GM18498 (cell line): ENCODE measurements around the gene PGAP1.
A peak's percentile ranks its signal among the peaks of the same experiment; 100 is the strongest.

Source experiments
- ATAC-seq: cut with Tn5 transposase; IDR thresholded peaks from one replicate; pipeline ENCODE4 v1.9.1; 2021; ENCODE audit warnings: mild to moderate bottlenecking, moderate library complexity; ENCODE audit not compliant: unreplicated experiment

The PGAP1 gene

GRCh38 chr2:196926562-196927375, at the start of gene PGAP1:
PGAP1 (minus strand) TSS chr2:196926707; CDS start chr2:196926616, 91 bp downstream.
- ATAC-seq = peak; percentile 90

GRCh38 chr2:196974970-196975369, 48.5 kb upstream of the PGAP1 start:
- ATAC-seq = no peak

GRCh38 chr2:196971574-196972279, 45.2 kb upstream of the PGAP1 start:
- ATAC-seq = no peak

GRCh38 chr2:196970099-196970498, 43.6 kb upstream of the PGAP1 start:
- no peak for ATAC-seq

GRCh38 chr2:196968516-196968915, 42.0 kb upstream of the PGAP1 start:
- no peak for ATAC-seq

GRCh38 chr2:196967775-196968174, 41.3 kb upstream of the PGAP1 start:
- ATAC-seq = no peak

GRCh38 chr2:196967116-196967515, 40.6 kb upstream of the PGAP1 start:
- no peak for ATAC-seq

- ATAC-seq = no peak
Observed at GRCh38 chr2:196966061-196966460, 39.6 kb upstream of the PGAP1 start.

GRCh38 chr2:196965651-196966050, 39.1 kb upstream of the PGAP1 start:
- no peak for ATAC-seq

- ATAC-seq = no peak
Observed at GRCh38 chr2:196963961-196964360, 37.5 kb upstream of the PGAP1 start.

GRCh38 chr2:196963043-196963442, 36.5 kb upstream of the PGAP1 start:
- ATAC-seq = no peak

- no peak for ATAC-seq
Observed at GRCh38 chr2:196962325-196962724, 35.8 kb upstream of the PGAP1 start.

- peak; percentile 100 for ATAC-seq
Observed at GRCh38 chr2:196961889-196962288, 35.4 kb upstream of the PGAP1 start.

- ATAC-seq = no peak
Observed at GRCh38 chr2:196959734-196960338, 33.3 kb upstream of the PGAP1 start.

GRCh38 chr2:196959281-196959680, 32.8 kb upstream of the PGAP1 start:
- no peak for ATAC-seq

GRCh38 chr2:196957881-196958525, 31.5 kb upstream of the PGAP1 start:
- no peak for ATAC-seq

- no peak for ATAC-seq
Observed at GRCh38 chr2:196957442-196957841, 30.9 kb upstream of the PGAP1 start.

- ATAC-seq = no peak
Observed at GRCh38 chr2:196956069-196956468, 29.6 kb upstream of the PGAP1 start.

- ATAC-seq = no peak
Observed at GRCh38 chr2:196955036-196955435, 28.5 kb upstream of the PGAP1 start.

GRCh38 chr2:196954001-196954400, 27.5 kb upstream of the PGAP1 start:
- no peak for ATAC-seq

GRCh38 chr2:196952936-196953335, 26.4 kb upstream of the PGAP1 start:
- ATAC-seq = no peak
